ENCODE measurements around the gene TMPRSS11D. TPM values are rescaled to one million over a fixed set of nuclear protein-coding genes. Genes with fewer than 3 reads are reported as not detected.

The TMPRSS11D gene
- total RNA-seq, 1 experiment from 2014 or later: not detected

- DNase-seq (ENCODE audit: low read depth, low spot score): peak; percentile 37
- Histone ChIP-seq H3K4me3 (replicated peaks in 1 of 2; ENCODE audit: low read depth in 1 of 2, low read length in 2 of 2) (no peak overlapping the region), H3K4me1 (ENCODE audit: control insufficient read depth in 1 of 2, insufficient read depth in 2 of 2, low read length in 2 of 2) (no peaks in the 10 kb centered on the region), H3K27me3 (ENCODE audit: insufficient read depth, low read length) (no peaks in the 10 kb centered on the region), H3K4me2 (ENCODE audit: low read length) (no peak overlapping the region), H3K9me3 (ENCODE audit: control insufficient read depth in 1 of 2, insufficient read depth in 1 of 2, low read depth in 1 of 2, low read length in 2 of 2) (no peaks in the 10 kb centered on the region), H3K9me2 (ENCODE audit: insufficient read depth) (no peaks in the 10 kb centered on the region), H2AFZ (ENCODE audit: low read depth, low read length, poor library complexity, severe bottlenecking) (no peak overlapping the region), H4K20me1 (ENCODE audit: insufficient read depth) (no peaks in the 10 kb centered on the region), H3K79me2 (ENCODE audit: insufficient read depth, low read length) (no peaks in the 10 kb centered on the region), H3K27ac (ENCODE audit: low read depth, low read length) (no peak overlapping the region), H3K9ac (ENCODE audit: low read length) (no peak overlapping the region), H3K36me3 (ENCODE audit: control insufficient read depth in 1 of 2, insufficient read depth in 2 of 2, low read length in 2 of 2) (no peaks in the 10 kb centered on the region)
- ChIA-PET POLR2A (no interaction called here), RAD21 (ENCODE audit: low non-redundant PET in 1 of 2, low total read pairs in 2 of 2, uncharacterized antibody in 2 of 2, unreplicated experiment in 2 of 2) (no interaction called here), CTCF (no interaction called here)
- ATAC-seq: peak; percentile 92
- intact Hi-C loops (cut with micrococcal nuclease): loop anchor here (2.0 kb wide), 2 partner anchors 39 to 303 kb away; no protein-coding TSS in a partner anchor
- TF ChIP-seq REST (IDR thresholded peaks at IDR 0.05; ENCODE audit: low read depth) (no peak), SIN3A (IDR thresholded peaks at IDR 0.05; ENCODE audit: low read depth) (no peak), ZFX (IDR thresholded peaks at IDR 0.05) (no peak), SRF (IDR thresholded peaks at IDR 0.05; ENCODE audit: low read depth) (no peak), EZH2phosphoT487 (IDR thresholded peaks at IDR 0.05; ENCODE audit: borderline replicate concordance) (no peak), CTCF (IDR thresholded peaks at IDR 0.05 in 2 of 3, conservative IDR thresholded peaks at IDR 0.05 in 1 of 3; ENCODE audit: borderline replicate concordance in 1 of 3, insufficient read depth in 1 of 3, low read depth in 2 of 3, low read length in 2 of 3) (peak; percentile 44 to 61 (median 47); a peak in 5 of 6 replicates), ELF1 (IDR thresholded peaks at IDR 0.05; ENCODE audit: borderline replicate concordance, low read depth) (no peak), MAX (IDR thresholded peaks at IDR 0.05) (no peak), FOSL1 (IDR thresholded peaks at IDR 0.05; ENCODE audit: low read depth) (no peak), RAD21 (IDR thresholded peaks at IDR 0.05; ENCODE audit: low read depth) (peak; percentile 56), JUND (IDR thresholded peaks at IDR 0.05) (no peak), EGR1 (IDR thresholded peaks at IDR 0.05; ENCODE audit: low read depth) (no peak), CBX3 (IDR thresholded peaks at IDR 0.05; ENCODE audit: low read depth) (no peak), SP1 (IDR thresholded peaks at IDR 0.05; ENCODE audit: low read depth) (no peak), POLR2A (IDR thresholded peaks at IDR 0.05; ENCODE audit: borderline replicate concordance, extremely low read depth, insufficient read depth, insufficient read length) (no peak)
- BruUV-seq (replicated peaks): no TSS peak
These were observed 11.9 kb downstream of the TMPRSS11D start for GRCh38 chr4:67871867-67872266.
